Measurements from ENCODE around the gene VPS33B.

VPS33B gene

DNA sequence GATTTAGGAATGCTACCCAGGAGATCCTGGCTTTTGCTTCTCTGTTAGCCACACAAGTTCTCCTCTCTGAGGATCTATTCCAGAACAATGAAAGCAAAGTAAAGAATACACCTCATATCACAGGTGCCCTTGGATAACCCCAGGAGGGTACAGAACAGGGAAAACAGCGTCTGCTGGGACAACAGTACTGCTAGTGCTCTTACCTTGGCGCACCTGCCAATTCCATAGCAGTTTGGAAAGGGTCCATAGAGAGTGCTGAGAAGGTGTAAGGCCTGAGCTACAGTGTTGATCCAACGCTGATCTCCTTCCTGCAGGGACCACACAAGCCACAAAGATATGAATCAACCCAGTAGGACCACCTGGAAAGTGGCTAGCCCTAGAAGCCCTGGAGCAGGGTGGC, 15.1 kb downstream of the VPS33B start:
- TF ChIP-seq, protein P1, sequence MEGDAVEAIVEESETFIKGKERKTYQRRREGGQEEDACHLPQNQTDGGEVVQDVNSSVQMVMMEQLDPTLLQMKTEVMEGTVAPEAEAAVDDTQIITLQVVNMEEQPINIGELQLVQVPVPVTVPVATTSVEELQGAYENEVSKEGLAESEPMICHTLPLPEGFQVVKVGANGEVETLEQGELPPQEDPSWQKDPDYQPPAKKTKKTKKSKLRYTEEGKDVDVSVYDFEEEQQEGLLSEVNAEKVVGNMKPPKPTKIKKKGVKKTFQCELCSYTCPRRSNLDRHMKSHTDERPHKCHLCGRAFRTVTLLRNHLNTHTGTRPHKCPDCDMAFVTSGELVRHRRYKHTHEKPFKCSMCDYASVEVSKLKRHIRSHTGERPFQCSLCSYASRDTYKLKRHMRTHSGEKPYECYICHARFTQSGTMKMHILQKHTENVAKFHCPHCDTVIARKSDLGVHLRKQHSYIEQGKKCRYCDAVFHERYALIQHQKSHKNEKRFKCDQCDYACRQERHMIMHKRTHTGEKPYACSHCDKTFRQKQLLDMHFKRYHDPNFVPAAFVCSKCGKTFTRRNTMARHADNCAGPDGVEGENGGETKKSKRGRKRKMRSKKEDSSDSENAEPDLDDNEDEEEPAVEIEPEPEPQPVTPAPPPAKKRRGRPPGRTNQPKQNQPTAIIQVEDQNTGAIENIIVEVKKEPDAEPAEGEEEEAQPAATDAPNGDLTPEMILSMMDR (IDR thresholded peaks at IDR 0.05), result no peak
- TF ChIP-seq ZFX (IDR thresholded peaks at IDR 0.05; ENCODE audit: borderline replicate concordance), result no peak
- H3K27ac ChIP-seq, result no peak overlapping the region

DNA sequence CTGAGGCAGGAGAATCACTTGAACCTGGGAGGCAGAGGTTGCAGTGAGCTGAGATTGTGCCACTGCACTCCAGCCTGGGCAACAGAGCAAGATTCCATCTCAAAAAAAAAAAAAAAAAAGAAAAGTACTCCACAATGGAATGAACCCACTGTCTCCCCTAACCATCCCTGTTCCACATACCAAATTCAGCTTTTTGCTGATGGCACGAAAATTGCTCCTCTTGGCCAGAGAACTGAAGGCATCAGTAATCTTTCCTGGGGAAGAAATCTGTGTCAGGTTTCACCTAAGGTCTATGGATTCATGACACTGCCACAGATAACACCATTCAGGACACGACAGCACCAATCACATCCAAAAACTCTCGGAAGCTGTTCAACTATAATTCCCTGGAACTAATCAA, 21.2 kb downstream of the VPS33B start:
- H3K27ac ChIP-seq, result no peak overlapping the region
- no peak for TF ChIP-seq ZFX (IDR thresholded peaks at IDR 0.05; ENCODE audit: borderline replicate concordance)
- TF ChIP-seq, protein P1 (IDR thresholded peaks at IDR 0.05), result no peak

DNA sequence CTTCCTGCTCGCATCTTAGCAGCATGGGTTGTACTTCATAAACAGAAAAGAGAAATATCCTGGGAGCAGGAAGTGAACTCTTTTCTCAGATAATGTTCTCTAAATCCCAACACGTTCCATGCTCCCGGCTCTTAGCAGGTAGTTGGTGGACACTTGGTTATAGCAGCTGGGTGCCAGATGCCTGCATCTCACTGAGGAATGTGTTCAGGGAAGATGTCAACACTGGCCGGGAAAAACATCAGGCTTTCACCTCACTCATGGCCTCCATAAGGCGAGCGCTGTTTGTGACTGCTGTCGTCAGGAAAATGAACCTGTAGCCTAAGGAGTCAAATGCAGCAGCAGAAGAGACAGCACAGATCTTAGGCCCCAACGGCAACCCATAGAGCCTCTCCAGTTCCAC, 23.7 kb downstream of the VPS33B start:
- no peak overlapping the region for H3K27ac ChIP-seq
- TF ChIP-seq ZFX (IDR thresholded peaks at IDR 0.05; ENCODE audit: borderline replicate concordance), result no peak
- TF ChIP-seq, protein P1 (IDR thresholded peaks at IDR 0.05), result no peak

DNA sequence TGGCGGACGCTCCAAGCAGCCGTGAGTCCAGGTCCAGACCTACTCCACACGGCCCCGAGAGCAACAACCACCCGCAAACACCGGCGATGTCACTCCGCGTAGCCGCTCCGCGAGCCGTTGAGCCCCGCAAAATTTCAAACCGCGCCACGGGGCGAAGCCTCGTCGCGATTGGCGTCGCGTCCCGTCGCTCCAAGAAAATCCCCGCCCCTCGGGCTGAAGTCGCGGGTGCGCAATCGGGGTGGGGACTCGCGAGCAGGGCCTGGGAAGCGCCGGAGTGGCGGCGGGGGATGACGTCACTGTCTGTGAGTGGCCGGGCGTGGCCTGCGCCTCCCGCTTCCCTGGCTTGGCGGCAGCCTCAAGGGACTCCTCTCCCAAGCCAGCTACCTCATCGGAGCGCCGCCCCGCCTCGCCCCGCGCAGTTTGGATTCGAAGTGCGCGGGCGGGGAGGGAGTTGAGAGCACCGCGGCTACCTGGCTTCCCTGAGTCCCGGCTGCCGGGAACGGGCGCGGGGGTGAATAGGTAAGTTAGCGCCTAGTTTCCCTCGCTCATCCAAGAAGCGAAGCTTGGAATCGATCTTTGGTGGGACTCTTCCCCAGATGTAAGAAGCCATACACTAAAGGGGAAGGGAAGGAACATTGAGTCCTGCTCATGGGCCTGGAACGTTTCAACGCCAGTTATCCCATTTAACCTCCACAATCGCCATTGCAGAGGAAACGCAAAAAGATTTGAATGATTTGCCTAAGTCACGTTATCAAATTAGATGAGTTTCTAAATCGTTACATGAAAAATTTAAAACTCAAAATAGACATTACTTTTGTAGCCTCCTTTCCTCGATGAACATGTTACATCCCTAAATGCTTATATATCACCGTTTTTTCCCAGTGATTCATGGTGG, 27.7 kb downstream of the VPS33B start, which contains the start of gene PRC1:
Gene PRC1 (minus strand): TSS at position 119 of the 895 bp plus-strand sequence. CDS start 118 bp downstream, at position 1.
- TF ChIP-seq, protein P1 (IDR thresholded peaks at IDR 0.05), result no peak
- no peak for TF ChIP-seq ZFX (IDR thresholded peaks at IDR 0.05; ENCODE audit: borderline replicate concordance)
- peak within 1 kb of the TSS; percentile 92 for H3K27ac ChIP-seq

DNA sequence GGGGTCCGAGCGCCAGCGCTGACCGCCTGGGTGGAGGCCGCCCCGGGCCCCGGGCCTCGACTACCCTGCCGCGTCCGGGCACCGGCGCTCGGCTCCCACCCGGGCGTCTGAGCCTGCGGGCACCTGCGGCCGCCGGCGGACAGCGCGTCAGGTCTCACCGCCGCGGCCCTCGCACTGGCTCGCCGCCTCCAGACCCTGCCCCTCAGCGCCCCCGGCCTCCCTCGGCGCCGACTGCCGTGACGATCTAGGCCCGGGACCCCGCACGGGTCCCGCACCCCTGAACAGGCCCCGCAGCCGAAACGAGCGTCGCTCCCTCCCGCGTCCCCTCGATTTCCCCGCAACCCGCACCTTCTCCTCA, 28.4 kb downstream of the VPS33B start:
- TF ChIP-seq, protein P1 (IDR thresholded peaks at IDR 0.05), result no peak
- peak overlapping the region; percentile 92 for H3K27ac ChIP-seq

DNA sequence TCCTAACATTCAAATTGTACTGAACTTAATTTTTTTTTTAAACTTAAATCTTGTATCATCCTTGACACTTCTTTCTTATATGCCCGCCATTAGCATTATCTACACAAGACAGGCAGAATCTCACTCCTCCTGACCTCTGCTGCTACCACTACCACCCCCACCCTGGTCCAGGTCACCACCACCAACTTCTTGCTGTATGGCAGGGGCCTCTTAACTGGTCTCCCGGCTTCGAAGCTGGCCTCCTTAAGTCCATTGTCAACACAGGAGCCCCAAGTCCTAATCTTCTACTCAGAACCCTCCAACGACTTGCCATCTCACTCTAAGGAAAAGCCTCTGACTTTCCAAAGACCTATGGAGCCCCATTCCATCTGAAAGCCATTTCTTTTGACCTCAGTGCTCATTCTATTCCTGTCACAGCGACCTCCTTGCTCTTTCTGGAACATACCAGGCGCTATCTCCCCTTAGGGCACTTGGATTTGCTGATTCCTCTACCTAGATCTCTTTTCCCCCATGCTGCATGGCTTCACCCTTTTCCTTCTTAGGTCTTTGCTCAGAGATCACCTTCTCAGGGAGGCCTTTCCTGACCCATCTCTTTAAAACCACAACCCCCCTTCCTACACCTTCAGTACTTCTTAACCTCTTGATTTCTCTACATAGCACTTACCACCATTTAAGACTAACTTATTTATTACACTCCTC, 30.7 kb downstream of the VPS33B start:
- no peak overlapping the region for H3K27ac ChIP-seq
- TF ChIP-seq ZFX (IDR thresholded peaks at IDR 0.05; ENCODE audit: borderline replicate concordance), result no peak
- TF ChIP-seq, protein P1 (IDR thresholded peaks at IDR 0.05), result no peak

DNA sequence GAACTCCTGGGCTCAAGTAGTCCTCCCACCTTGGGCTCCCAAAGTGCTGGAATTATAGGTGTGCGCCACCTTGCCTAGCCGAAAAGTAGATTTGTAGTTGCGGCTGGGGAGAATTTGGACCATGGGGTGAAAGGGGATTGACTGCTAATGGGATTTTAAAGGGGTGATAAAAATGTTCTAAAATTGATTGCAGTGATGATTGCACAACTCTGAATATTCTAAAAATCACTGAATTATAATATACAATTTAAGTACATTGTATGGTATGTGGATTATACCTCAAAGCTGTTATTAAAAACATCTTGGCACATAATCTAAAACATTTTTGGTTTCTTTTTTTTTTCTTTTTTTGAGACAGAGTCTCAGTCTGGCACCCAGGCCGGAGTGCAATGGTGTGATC, 31.9 kb downstream of the VPS33B start:
- no peak overlapping the region for H3K27ac ChIP-seq
- TF ChIP-seq ZFX (IDR thresholded peaks at IDR 0.05; ENCODE audit: borderline replicate concordance), result no peak
- TF ChIP-seq, protein P1 (IDR thresholded peaks at IDR 0.05), result no peak

Data from 22Rv1 (cell line).